A549 (cell line): ENCODE data around the gene SLC6A17.

Experiments
- CHD2 ChIP-seq: fragments of 150-350 bp; IDR thresholded peaks from 2 replicates; pipeline ENCODE4 v1.6.1; 2014; ENCODE audit warnings: low read length; ENCODE audit not compliant: partially characterized antibody
- CTCF ChIP-seq: fragments of >200 bp; sonication (Bioruptor Twin); formaldehyde crosslinking; IDR thresholded peaks from 3 replicates; pipeline ENCODE4 v1.5.1; 2016
- HOXA7 ChIP-seq: fragments of 250-450 bp; sonication (Bioruptor Pico); IDR thresholded peaks from 2 replicates; pipeline ENCODE4 v1.5.0; 2020; ENCODE audit warnings: mild to moderate bottlenecking, moderate library complexity
- JUN ChIP-seq, 2 experiments: fragments of >200 bp; sonication (Bioruptor Twin); formaldehyde crosslinking; IDR thresholded peaks; 2 replicates in 1 of 2; 3 replicates in 1 of 2; pipeline ENCODE4 v1.6.1; 2016 to 2017
- POLR2A ChIP-seq: IDR thresholded peaks from 2 replicates; pipeline ENCODE4 v1.6.1; 2012; ENCODE audit warnings: mild to moderate bottlenecking, low read length

- TF ChIP-seq POLR2A (no peak), HOXA7 (no peak), CTCF (no peak), JUN (IDR thresholded peaks at IDR 0.05) (no peak), CHD2 (no peak)
These were observed 27.5 kb downstream of the SLC6A17 start for GRCh38 chr1:110177775-110178174.
